Measurements from ENCODE around the gene HNRNPA3. TPM values are rescaled to one million over a fixed set of nuclear protein-coding genes. Genes with fewer than 3 reads are reported as not detected.

Gene HNRNPA3
- total and polyA plus RNA-seq, 2 of the 13 experiments (the other 11 are each of a cell fraction or from before 2014, with no cell fraction given): 73.3 to 97.7 TPM

DNA sequence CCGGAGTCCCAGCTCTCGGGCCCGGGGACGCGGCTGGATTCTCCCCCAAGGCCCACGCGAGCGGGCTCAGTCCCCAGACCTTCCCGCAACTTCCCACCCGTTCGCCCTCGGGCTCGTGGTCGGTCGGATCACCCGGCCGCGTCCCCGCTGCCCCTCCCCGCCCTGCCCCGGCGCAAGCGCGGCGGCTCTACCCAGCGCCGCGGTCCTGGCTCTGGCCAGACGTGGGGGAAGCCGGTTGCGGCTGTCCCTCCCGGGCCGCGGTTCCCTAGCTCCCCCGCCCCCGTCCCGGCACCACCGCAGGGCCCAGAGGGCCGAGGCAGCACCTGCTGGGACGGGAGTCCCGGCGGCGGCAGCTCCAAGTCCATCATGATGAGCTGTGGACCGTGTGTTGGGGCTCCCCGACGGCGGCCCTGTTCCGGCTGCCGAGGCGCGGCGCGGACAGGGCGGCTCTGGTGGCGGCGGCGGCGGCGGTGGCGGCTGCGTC is 51.7 kb downstream of the HNRNPA3 start (continued):
- TF ChIP-seq, protein P1, sequence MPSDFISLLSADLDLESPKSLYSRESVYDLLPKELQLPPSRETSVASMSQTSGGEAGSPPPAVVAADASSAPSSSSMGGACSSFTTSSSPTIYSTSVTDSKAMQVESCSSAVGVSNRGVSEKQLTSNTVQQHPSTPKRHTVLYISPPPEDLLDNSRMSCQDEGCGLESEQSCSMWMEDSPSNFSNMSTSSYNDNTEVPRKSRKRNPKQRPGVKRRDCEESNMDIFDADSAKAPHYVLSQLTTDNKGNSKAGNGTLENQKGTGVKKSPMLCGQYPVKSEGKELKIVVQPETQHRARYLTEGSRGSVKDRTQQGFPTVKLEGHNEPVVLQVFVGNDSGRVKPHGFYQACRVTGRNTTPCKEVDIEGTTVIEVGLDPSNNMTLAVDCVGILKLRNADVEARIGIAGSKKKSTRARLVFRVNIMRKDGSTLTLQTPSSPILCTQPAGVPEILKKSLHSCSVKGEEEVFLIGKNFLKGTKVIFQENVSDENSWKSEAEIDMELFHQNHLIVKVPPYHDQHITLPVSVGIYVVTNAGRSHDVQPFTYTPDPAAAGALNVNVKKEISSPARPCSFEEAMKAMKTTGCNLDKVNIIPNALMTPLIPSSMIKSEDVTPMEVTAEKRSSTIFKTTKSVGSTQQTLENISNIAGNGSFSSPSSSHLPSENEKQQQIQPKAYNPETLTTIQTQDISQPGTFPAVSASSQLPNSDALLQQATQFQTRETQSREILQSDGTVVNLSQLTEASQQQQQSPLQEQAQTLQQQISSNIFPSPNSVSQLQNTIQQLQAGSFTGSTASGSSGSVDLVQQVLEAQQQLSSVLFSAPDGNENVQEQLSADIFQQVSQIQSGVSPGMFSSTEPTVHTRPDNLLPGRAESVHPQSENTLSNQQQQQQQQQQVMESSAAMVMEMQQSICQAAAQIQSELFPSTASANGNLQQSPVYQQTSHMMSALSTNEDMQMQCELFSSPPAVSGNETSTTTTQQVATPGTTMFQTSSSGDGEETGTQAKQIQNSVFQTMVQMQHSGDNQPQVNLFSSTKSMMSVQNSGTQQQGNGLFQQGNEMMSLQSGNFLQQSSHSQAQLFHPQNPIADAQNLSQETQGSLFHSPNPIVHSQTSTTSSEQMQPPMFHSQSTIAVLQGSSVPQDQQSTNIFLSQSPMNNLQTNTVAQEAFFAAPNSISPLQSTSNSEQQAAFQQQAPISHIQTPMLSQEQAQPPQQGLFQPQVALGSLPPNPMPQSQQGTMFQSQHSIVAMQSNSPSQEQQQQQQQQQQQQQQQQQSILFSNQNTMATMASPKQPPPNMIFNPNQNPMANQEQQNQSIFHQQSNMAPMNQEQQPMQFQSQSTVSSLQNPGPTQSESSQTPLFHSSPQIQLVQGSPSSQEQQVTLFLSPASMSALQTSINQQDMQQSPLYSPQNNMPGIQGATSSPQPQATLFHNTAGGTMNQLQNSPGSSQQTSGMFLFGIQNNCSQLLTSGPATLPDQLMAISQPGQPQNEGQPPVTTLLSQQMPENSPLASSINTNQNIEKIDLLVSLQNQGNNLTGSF (CRISPR knock-in tag; IDR thresholded peaks at IDR 0.05): peak; percentile 9; the same call in 1 of the 2 replicates
- TF ChIP-seq MEIS2 (CRISPR knock-in tag; IDR thresholded peaks at IDR 0.05) (no peak), ZNF839 (CRISPR knock-in tag; IDR thresholded peaks at IDR 0.05; ENCODE audit: borderline replicate concordance) (0 out of 2 replicates have a peak, but pooled peaks have one; percentile 9), ETV5 (CRISPR knock-in tag; IDR thresholded peaks at IDR 0.05; ENCODE audit: borderline replicate concordance) (no peak), ZNF619 (CRISPR knock-in tag; IDR thresholded peaks at IDR 0.05) (no peak), HOXA7 (CRISPR knock-in tag; IDR thresholded peaks at IDR 0.05) (peak; percentile 87; the same call in 1 of the 2 replicates), ONECUT2 (CRISPR knock-in tag; IDR thresholded peaks at IDR 0.05) (0 out of 2 replicates have a peak, but pooled peaks have one; percentile 21), EEA1 (CRISPR knock-in tag; IDR thresholded peaks at IDR 0.05; ENCODE audit: borderline replicate concordance) (peak; percentile 95), CREM (IDR thresholded peaks at IDR 0.05) (no peak), CREM (CRISPR knock-in tag; IDR thresholded peaks at IDR 0.05) (no peak), NFE2 (CRISPR knock-in tag; IDR thresholded peaks at IDR 0.05) (no peak), TAF15 (IDR thresholded peaks at IDR 0.05; ENCODE audit: low read depth, low read length, poor library complexity, severe bottlenecking) (peak; percentile 57), CBX2 (IDR thresholded peaks at IDR 0.05; ENCODE audit: low read depth, low read length) (no peak), CBX2 (CRISPR knock-in tag; IDR thresholded peaks at IDR 0.05; ENCODE audit: low read depth) (0 out of 2 replicates have a peak, but pooled peaks have one; percentile 31), KDM6A (CRISPR knock-in tag; IDR thresholded peaks at IDR 0.05; ENCODE audit: low read depth) (no peak), YEATS4 (CRISPR knock-in tag; IDR thresholded peaks at IDR 0.05; ENCODE audit: borderline replicate concordance) (no peak), HMGA1 (CRISPR knock-in tag; conservative IDR thresholded peaks at IDR 0.05) (no peak)
- TF ChIP-seq, protein P2, sequence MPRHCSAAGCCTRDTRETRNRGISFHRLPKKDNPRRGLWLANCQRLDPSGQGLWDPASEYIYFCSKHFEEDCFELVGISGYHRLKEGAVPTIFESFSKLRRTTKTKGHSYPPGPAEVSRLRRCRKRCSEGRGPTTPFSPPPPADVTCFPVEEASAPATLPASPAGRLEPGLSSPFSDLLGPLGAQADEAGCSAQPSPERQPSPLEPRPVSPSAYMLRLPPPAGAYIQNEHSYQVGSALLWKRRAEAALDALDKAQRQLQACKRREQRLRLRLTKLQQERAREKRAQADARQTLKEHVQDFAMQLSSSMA (CRISPR knock-in tag; IDR thresholded peaks at IDR 0.05): no peak
- TF ChIP-seq, protein P3, sequence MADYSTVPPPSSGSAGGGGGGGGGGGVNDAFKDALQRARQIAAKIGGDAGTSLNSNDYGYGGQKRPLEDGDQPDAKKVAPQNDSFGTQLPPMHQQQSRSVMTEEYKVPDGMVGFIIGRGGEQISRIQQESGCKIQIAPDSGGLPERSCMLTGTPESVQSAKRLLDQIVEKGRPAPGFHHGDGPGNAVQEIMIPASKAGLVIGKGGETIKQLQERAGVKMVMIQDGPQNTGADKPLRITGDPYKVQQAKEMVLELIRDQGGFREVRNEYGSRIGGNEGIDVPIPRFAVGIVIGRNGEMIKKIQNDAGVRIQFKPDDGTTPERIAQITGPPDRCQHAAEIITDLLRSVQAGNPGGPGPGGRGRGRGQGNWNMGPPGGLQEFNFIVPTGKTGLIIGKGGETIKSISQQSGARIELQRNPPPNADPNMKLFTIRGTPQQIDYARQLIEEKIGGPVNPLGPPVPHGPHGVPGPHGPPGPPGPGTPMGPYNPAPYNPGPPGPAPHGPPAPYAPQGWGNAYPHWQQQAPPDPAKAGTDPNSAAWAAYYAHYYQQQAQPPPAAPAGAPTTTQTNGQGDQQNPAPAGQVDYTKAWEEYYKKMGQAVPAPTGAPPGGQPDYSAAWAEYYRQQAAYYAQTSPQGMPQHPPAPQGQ (CRISPR knock-in tag; IDR thresholded peaks at IDR 0.05; ENCODE audit: borderline replicate concordance): no peak
- TF ChIP-seq, protein P4, sequence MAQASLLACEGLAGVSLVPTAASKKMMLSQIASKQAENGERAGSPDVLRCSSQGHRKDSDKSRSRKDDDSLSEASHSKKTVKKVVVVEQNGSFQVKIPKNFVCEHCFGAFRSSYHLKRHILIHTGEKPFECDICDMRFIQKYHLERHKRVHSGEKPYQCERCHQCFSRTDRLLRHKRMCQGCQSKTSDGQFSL (CRISPR knock-in tag; IDR thresholded peaks at IDR 0.05): no peak
- TF ChIP-seq, protein P5, sequence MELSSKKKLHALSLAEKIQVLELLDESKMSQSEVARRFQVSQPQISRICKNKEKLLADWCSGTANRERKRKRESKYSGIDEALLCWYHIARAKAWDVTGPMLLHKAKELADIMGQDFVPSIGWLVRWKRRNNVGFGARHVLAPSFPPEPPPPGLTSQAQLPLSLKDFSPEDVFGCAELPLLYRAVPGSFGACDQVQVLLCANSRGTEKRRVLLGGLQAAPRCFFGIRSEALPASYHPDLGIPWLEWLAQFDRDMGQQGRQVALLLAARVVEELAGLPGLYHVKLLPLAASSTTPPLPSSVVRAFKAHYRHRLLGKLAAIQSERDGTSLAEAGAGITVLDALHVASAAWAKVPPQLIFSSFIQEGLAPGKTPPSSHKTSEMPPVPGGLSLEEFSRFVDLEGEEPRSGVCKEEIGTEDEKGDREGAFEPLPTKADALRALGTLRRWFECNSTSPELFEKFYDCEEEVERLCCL (CRISPR knock-in tag; IDR thresholded peaks at IDR 0.05; ENCODE audit: borderline replicate concordance): no peak

All from HepG2 (cell line).